ENCODE results near the gene ARHGAP45.
"Not testable (repeated sequence)": the region's sequence is repeated elsewhere in the genome, so short reads cannot be mapped to it uniquely, and the experiment has no call there.

Gene ARHGAP45

GRCh38 chr19:1105008-1105872 lies 38.3 kb downstream of the ARHGAP45 start:
- no peak for DNase-seq

- DNase-seq, result no peak
These were observed 39.2 kb downstream of the ARHGAP45 start for GRCh38 chr19:1105873-1106840.

- DNase-seq, result no peak
These were observed 40.1 kb downstream of the ARHGAP45 start for GRCh38 chr19:1106841-1107660.

DNA sequence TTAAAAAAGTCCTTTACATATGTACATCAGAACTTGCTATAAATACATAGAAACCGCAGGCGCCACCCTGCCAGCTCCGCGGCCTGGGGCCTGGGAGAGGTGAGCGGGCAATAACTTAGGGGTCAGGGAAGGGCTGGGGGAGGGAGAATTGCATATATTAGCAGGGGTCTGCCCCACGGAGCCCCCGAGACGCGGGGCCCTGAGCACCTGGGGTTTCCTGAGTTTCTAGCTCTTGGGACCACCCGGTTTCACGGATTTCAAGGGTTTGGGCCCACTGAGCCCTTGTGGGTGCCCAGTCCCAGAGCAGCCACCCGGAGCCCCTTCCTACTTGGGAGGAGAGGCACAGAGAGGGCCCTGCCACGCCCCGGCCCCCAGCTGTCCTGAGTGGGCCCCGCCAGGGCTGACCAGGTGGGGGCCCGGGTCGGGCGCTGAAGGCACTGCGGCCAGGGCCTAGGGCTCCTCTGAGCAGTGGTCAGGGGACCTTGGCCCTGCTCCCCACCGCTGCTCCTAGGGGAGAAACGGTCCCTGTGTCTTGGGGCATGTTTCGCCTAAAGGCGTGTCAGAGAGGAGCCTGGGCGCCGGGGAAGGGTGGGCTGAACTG lies 40.8 kb downstream of the ARHGAP45 start:
- DNase-seq, result no peak

- no peak for DNase-seq
These were observed 41.5 kb downstream of the ARHGAP45 start for GRCh38 chr19:1108291-1109031.

DNA sequence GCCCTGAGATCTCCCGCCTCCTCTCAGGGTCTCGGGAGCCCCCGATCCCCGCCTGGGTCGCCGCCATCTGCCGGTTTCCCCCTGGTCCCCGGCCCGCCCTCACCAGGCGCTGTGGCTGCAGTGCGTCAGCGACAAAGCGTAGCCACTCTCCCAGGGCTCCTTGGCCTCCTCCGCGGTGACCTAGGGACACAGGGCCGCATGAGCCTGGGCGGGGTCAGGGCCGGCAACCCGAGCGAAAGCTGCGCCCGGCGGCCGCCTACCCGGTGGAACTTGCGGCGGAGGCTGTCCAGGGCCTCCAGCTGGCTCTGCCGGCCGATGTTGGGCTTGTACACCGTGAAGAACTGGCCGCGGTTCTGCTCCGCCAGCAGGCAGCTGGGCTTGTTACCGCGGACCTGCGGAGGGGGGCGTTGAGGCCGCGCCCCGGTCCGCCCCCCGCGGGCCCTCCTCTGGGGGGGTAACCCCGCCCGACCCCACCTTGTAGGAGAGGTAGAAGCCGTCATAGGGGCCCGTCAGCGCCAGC lies 42.1 kb downstream of the ARHGAP45 start:
- no peak for DNase-seq

DNA sequence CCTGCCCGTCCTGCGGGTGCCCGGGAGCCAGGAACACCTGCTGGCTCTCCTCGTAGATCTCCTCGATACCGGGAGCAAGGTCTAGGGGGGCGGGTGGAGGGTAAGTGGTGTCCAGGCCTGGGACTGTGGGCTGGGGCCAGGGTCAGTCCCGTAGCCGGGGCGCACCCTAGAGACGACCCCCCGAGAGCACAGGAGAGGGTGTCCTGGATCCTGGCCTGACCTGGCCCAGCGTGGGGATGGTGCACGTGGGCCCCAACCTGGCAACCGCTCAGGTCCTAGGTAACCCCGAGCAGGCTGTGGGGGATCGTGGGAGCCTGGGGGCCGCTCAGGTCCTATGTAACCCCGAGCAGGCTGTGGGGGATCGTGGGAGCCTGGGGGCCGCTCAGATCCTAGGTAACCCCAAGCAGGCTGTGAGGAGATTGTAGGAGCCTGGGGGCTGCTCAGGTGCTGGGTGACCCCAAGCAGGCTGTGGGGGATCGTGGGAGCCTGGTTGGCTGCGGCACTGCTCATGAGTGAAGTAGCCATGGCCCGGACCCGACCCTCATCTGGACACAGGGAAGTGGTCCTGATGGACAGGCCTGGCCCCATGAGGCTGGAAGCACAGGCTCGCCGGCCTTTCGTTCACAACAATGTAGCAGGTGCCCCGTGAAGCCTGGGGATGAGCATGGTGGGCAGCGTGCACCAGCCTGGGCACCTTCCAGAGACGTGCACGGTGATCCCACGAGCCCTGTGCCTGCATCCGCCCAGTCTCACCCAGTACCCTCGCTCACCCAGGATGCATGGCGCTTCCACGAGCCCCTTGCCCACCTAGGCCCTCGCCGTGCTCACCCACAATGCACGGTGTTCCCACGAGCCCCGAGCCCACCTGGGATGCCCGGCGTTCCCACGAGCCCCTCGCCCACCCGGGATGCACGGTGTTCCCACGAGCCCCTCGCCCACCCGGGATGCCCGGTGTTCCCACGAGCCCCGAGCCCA lies 43.0 kb downstream of the ARHGAP45 start:
- no peak for DNase-seq

GRCh38 chr19:1110809-1111640 lies 44.1 kb downstream of the ARHGAP45 start:
- no peak for DNase-seq

DNA sequence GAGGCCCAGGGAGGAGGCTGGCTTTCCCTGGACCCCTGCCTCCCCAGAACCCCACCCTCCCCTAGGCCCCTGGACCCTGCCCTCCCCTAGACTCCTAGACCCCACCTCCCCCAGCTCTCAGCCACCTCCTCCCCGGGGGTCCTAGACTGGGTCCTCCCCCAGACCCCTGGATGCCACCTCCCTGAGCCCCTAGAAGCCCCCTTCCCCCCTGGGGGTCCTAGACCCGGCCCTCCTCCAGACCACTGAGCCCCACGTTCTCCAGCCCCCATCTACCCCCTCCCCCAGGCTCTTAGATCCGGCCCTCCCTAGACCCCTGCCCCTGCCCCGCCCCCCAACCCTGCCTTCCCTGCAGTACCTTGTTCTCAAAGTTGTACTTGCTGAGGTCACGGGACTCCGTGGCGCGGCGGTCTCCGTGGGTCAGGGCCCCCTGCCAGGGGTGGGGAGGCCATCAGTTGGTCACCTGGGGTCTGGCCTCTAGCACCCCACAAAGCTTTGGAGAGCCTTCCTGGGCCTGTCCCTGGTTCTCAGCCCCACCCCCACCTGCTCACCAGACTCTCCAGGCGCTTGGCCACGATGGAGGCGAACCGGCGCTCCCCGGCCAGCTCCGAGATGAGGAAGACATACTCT lies 44.8 kb downstream of the ARHGAP45 start:
- no peak for DNase-seq

DNA sequence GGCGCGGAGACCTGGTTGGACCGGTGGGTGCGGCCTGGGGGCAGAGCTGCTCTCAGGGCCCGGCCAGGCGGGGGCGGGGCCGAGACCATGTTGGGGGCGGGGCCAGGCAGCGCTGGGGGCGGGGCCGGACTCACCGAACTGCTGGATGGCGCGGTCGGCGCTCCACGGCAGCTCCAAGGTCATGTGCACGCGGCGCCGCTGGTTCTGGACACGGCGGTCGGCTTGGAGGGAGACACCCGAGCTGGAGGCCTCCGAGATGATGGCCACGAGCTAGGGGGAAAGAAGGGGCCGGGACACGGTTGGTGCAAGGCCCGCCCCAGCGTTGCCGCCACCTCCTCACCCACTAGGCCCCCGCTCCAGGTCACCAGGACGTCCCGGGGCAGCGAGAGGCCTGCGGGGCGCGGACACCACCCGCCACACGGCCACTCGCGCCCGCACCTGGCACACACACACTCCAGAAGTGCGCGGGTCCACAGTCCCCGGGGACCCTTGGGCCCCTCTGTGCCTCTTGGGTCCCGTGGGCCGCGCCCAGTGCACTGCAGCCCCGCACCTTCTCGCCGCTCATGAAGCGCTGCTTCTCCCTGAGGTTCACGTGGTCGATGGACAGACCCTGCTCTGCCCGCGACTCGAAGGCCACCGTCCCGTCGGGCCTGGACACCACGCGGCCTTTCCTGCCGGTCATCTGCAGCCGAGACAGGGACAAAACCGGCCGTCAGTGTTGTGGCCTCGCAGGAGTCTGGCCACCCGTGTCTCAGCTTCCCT lies 45.5 kb downstream of the ARHGAP45 start:
- no peak for DNase-seq

DNA sequence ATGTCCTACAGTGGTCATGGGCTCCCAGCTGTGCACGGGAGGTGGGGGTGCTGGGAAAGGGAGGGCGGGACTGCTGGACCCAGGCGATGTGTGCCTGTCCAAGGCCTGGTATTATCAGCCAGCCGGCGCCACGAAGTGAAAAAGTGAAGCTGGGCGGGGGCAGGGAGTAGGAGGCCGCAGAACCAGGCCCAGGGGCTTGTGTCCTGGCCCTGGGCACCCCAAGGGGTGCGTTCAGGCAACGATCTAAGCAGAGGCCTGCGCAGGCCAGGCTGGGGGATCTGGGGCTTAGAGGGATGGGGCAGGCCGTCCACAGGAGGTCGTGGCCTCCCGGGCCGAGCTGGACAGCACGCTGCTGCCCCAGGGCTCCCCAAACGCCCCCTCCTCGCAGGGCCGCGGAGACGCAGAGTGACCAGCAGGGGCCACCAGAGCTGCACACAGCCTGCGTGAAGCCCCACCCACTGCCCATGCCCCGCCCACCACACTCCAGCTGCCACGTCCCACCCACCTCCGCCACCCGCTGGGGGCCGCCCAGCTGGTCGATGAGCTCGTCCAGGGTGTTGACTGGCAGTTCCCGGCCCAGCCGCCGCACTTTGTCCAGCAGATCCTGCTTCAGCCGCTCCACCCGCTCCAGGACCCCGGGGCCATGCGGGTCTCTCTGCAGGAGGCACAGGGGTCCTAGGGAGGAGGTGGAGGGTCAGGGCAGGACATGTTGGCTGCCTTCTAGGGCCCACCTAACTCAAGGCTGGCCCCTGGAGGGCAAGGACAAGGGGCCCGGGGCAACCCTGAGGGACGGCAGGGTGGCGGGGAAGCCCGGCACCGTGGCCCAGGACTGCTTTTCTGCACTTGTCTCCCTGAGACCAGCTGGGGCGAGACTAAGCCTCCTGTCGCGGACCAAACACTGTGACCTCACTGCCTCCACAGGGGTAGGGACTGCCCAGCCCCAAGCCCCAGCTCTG lies 46.3 kb downstream of the ARHGAP45 start:
- DNase-seq, result peak; percentile 34

DNA sequence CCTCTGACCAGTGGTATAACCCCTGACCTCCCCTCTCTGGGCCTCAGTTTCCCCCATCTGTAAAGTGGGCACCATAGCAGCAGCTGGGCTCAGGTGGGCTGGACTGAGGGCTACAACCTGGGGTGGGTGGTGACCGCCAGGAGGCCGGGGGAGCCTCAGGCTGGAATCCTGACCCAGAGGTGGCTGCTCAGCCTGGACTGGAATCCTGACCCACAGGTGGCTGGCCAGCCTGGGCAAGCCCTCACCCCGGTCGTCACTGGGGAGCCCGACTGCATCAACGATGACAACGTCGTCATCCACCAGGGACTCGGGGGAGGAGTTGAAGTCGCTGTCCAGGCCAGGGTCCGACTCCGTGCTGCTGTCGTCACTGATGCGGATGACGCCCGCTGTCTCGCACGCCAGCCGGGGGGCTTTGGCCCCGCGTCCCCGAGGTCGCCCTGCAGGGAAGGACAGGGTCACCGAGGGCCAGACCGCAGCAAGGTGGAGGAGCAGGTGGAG lies 47.1 kb downstream of the ARHGAP45 start:
- no peak for DNase-seq

GRCh38 chr19:1114728-1115127 lies 47.8 kb downstream of the ARHGAP45 start:
- DNase-seq, result not testable (repeated sequence)

GRCh38 chr19:1115646-1116420 lies 48.9 kb downstream of the ARHGAP45 start:
- DNase-seq, result no peak

GRCh38 chr19:1116726-1117581 lies 50.0 kb downstream of the ARHGAP45 start:
- no peak for DNase-seq
